ENCODE measurements around the gene GPR61.
A peak's percentile ranks its signal among the peaks of the same experiment; 100 is the strongest.

Gene GPR61

GRCh38 chr1:109539676-109540075 lies at the start of gene GPR61:
TSS of gene GPR61 (plus strand) at chr1:109539872. CDS start at chr1:109543023, 3,151 bp downstream.
- DNase-seq = no peak

- DNase-seq = peak; percentile 82
Measured at GRCh38 chr1:109490029-109490933, 49.4 kb upstream of the GPR61 start.

- no peak for DNase-seq
Measured at GRCh38 chr1:109490934-109491302, 48.8 kb upstream of the GPR61 start.

GRCh38 chr1:109491372-109491771 lies 48.3 kb upstream of the GPR61 start:
- DNase-seq = no peak

GRCh38 chr1:109492779-109493178 lies 46.9 kb upstream of the GPR61 start:
- no peak for DNase-seq

GRCh38 chr1:109493227-109493626 lies 46.4 kb upstream of the GPR61 start:
- no peak for DNase-seq

GRCh38 chr1:109493805-109494539 lies 45.7 kb upstream of the GPR61 start, which contains the start of gene CYB561D1:
TSS of gene CYB561D1 (plus strand) at chr1:109494094. CDS start at chr1:109494140, 46 bp downstream.
- DNase-seq = peak; percentile 87

- DNase-seq = no peak
Measured at GRCh38 chr1:109495738-109496137, 43.9 kb upstream of the GPR61 start.

- no peak for DNase-seq
Measured at GRCh38 chr1:109497449-109498160, 42.1 kb upstream of the GPR61 start.

GRCh38 chr1:109498161-109498801 lies 41.4 kb upstream of the GPR61 start:
- peak; percentile 40 for DNase-seq

- no peak for DNase-seq
Measured at GRCh38 chr1:109499081-109499480, 40.6 kb upstream of the GPR61 start.

- peak; percentile 70 for DNase-seq
Measured at GRCh38 chr1:109499661-109500536, 39.8 kb upstream of the GPR61 start.

GRCh38 chr1:109500941-109501381 lies 38.7 kb upstream of the GPR61 start:
- no peak for DNase-seq

- DNase-seq = no peak
Measured at GRCh38 chr1:109501644-109502363, 37.9 kb upstream of the GPR61 start.

GRCh38 chr1:109502364-109502851 lies 37.3 kb upstream of the GPR61 start:
- DNase-seq = peak; percentile 80

GRCh38 chr1:109503935-109504334 lies 35.7 kb upstream of the GPR61 start:
- DNase-seq = peak; percentile 29

- DNase-seq = no peak
Measured at GRCh38 chr1:109504974-109505373, 34.7 kb upstream of the GPR61 start.

GRCh38 chr1:109508001-109508872 lies 31.4 kb upstream of the GPR61 start:
- no peak for DNase-seq

GRCh38 chr1:109508873-109509175 lies 30.8 kb upstream of the GPR61 start:
- DNase-seq = no peak

Data from CD4-positive, alpha-beta T cell treated with Interleukin-21 for 1 hour (primary cell).